B cell (primary cell): ENCODE results near the gene GLIS2. TPM values are rescaled to one million over a fixed set of nuclear protein-coding genes. Genes with fewer than 3 reads are reported as not detected.

ENCODE experiments used
- ATAC-seq: fragments of 200-7000 bp; cut with Tn5 transposase; one replicate; pipeline ENCODE4 v1.10.0; 2021; ENCODE audit warnings: low read depth, mild to moderate bottlenecking, moderate number of reproducible peaks, moderate library complexity
- CTCF ChIA-PET: fragments of 350-600 bp; sonication (Branson Sonifier 250); formaldehyde crosslinking; loops from one replicate; lab custom pipeline; 2021; ENCODE audit warnings: antibody characterized with exemption, inconsistent platforms; lab: Charles Lee
- POLR2A ChIA-PET: fragments of 350-600 bp; sonication (Branson Sonifier 250); formaldehyde crosslinking; loops from one replicate; lab custom pipeline; 2021; ENCODE audit warnings: antibody characterized with exemption; lab: Charles Lee
- DNase-seq: peaks from one replicate; pipeline ENCODE4 v3.0.0; 2013
- H2AFZ ChIP-seq: 2 replicates; pipeline ENCODE4 v1.6.1; 2012; ENCODE audit warnings: mild to moderate bottlenecking, low read depth, low read length; ENCODE audit not compliant: insufficient read depth, poor library complexity, severe bottlenecking
- H3K27ac ChIP-seq, 2 donors: 1 replicate in 1 of 2; 2 replicates in 1 of 2; pipeline ENCODE4 v1.5.1; 2012 to 2013; ENCODE audit warnings: low read length in 2 of 2, mild to moderate bottlenecking in 2 of 2, moderate library complexity in 1 of 2
- H3K27me3 ChIP-seq, 4 experiments: fragments of 200-600 bp in 1 of 4; sonication (generic) in 1 of 4; replicated peaks in 1 of 4; 1 replicate in 2 of 4; 2 replicates in 2 of 4; pipeline versions ENCODE4 v1.6.1 to v1.7.0; 2013 to 2016; ENCODE audit warnings: low read length in 3 of 4, mild to moderate bottlenecking in 2 of 4, mixed read lengths in 1 of 4, moderate library complexity in 1 of 4; ENCODE audit not compliant: insufficient read depth in 4 of 4, control insufficient read depth in 3 of 4; ENCODE audit errors: control extremely low read depth in 1 of 4
- H3K36me3 ChIP-seq, 2 experiments: replicated peaks in 1 of 2; 1 replicate in 1 of 2; 2 replicates in 1 of 2; pipeline versions ENCODE4 v1.6.1 to v1.7.1; 2013; ENCODE audit warnings: low read length in 1 of 2; ENCODE audit not compliant: insufficient read depth in 2 of 2, control insufficient read depth in 1 of 2; ENCODE audit errors: control extremely low read depth in 1 of 2, extremely low read depth in 1 of 2
- H3K4me1 ChIP-seq, 2 donors: fragments of 200-600 bp in 1 of 2; sonication (generic) in 1 of 2; 1 replicate in 1 of 2; 2 replicates in 1 of 2; pipeline versions ENCODE4 v1.5.1 to v1.6.1; 2013 to 2017; ENCODE audit warnings: low read length in 2 of 2; ENCODE audit not compliant: control insufficient read depth in 2 of 2, insufficient read depth in 2 of 2
- H3K4me2 ChIP-seq: replicated peaks from 2 replicates; pipeline ENCODE3; 2012; ENCODE audit warnings: mild to moderate bottlenecking, low read depth, low read length; ENCODE audit not compliant: poor library complexity, severe bottlenecking
- H3K4me3 ChIP-seq, 5 experiments: fragments of 200-600 bp in 1 of 5; sonication (generic) in 1 of 5; 1 replicate in 3 of 5; 2 replicates in 2 of 5; pipeline versions ENCODE4 v1.5.1 to v1.7.0; 2011 to 2016; ENCODE audit warnings: low read length in 4 of 5, mild to moderate bottlenecking in 4 of 5, low read depth in 2 of 5, control low read depth in 1 of 5, moderate library complexity in 1 of 5; ENCODE audit not compliant: insufficient read depth in 1 of 5; ENCODE audit errors: control extremely low read depth in 1 of 5, extremely low read depth in 1 of 5
- H3K79me2 ChIP-seq: fragments of 200-600 bp; sonication (generic); one replicate; pipeline ENCODE4 v1.6.0; 2016; ENCODE audit warnings: low read length; ENCODE audit not compliant: control insufficient read depth, insufficient read depth
- H3K9ac ChIP-seq: fragments of 200-600 bp; sonication (generic); 2 replicates; pipeline ENCODE4 v1.6.1; 2017; ENCODE audit warnings: mild to moderate bottlenecking, low read length, moderate library complexity
- H3K9me3 ChIP-seq, 3 donors: one replicate each; pipeline versions ENCODE4 v1.6.1 to v1.7.1; 2013; ENCODE audit warnings: low read length in 2 of 3; ENCODE audit not compliant: control insufficient read depth in 2 of 3, insufficient read depth in 1 of 3; ENCODE audit errors: control extremely low read depth in 1 of 3
- H4K20me1 ChIP-seq: 2 replicates; pipeline ENCODE4 v1.6.0; 2012; ENCODE audit warnings: mild to moderate bottlenecking, low read length; ENCODE audit not compliant: insufficient read depth, control insufficient read depth, poor library complexity, severe bottlenecking
- H3K27ac Mint-ChIP-seq: one replicate; pipeline ENCODE4 v1.8.0; 2021; ENCODE audit warnings: mixed read lengths
- H3K27me3 Mint-ChIP-seq: one replicate; pipeline ENCODE4 v1.8.0; 2021; ENCODE audit warnings: mixed read lengths
- H3K4me1 Mint-ChIP-seq: one replicate; pipeline ENCODE4 v1.8.0; 2021; ENCODE audit warnings: mixed read lengths
- H3K4me3 Mint-ChIP-seq: one replicate; pipeline ENCODE4 v1.8.0; 2021; ENCODE audit warnings: mixed read lengths
- H3K9me3 Mint-ChIP-seq: one replicate; pipeline ENCODE4 v1.8.0; 2022; ENCODE audit warnings: mixed read lengths; ENCODE audit not compliant: insufficient read depth
- CTCF ChIP-seq: fragments of 200-600 bp; IDR thresholded peaks from one replicate; pipeline ENCODE4 v1.8.0; 2022; ENCODE audit warnings: antibody characterized with exemption, mild to moderate bottlenecking
- EZH2 ChIP-seq: IDR thresholded peaks from 2 replicates; pipeline ENCODE4 v1.6.1; 2012; ENCODE audit warnings: borderline replicate concordance, low read depth, mild to moderate bottlenecking, moderate library complexity, low read length; ENCODE audit not compliant: insufficient read depth, poor library complexity, severe bottlenecking
- WGBS: methylation state at CpG from one replicate; pipeline ENCODE4 v1.1.5; 2013; ENCODE audit warnings: missing lambda C conversion rate; ENCODE audit not compliant: insufficient coverage; 5-methylcytosine and 5-hydroxymethylcytosine counted together
- intact Hi-C: fragments of 100-400 bp; cut with micrococcal nuclease; formaldehyde crosslinking; loops from one replicate; pipeline ENCODE4 v1.10.0; 2022
- polyA plus RNA-seq: library from polyadenylated mRNA; depleted of rRNA; stranded (reverse); fragments of >200 nt; gene quantifications from 2 replicates; pipeline ENCODE4 v1.2.3, GENCODE V29; 2012
- total RNA-seq, 2 donors: library from RNA; stranded (reverse); fragments of 120-200 nt in 1 of 2; gene quantifications; 1 replicate in 1 of 2; 2 replicates in 1 of 2; pipeline versions ENCODE4 v1.2.3 to v1.2.4, GENCODE V29; 2013 to 2022

GLIS2 gene
- total and polyA plus RNA-seq, 2 donors (not counting 1 experiment from before 2014, with no cell fraction given), result not detected

DNA sequence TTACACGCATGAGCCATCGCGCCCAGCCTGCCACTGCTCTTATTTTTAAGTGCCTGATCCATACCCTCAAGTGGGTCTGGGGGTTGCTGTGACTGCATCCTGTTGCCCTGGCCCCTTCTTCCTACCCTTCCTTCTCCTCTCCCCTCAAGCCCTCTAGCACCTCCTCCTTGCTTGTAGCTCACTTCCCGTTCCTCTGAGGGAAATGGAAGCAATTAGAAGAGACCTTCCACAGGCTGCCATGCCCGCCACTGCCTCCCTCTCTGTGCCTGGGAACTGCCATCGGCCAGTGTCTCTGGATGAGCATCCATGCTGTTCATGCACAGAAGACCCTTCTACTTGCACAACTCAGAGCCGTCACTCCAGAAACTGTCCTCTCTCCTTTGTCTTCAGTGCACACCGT is 32.4 kb upstream of the GLIS2 start:
- ChIA-PET CTCF (interaction anchor here (0.9 to 1.4 kb wide), 2 partner anchors 12 to 30 kb away, joined by 3 to 4 read pairs; no protein-coding TSS in a partner anchor), POLR2A (interaction anchor here (0.6 kb wide), 1 partner anchor 83 kb away, joined by 4 read pairs; no protein-coding TSS in a partner anchor)
- Histone ChIP-seq H3K27ac (no peak overlapping the region), H3K4me1 (peaks cover 5% of the 10 kb centered on the region in 2 donors), H3K4me3 (no peak overlapping the region), H3K79me2 (no peaks in the 10 kb centered on the region), H4K20me1 (no peaks in the 10 kb centered on the region), H3K36me3 (no peaks in the 10 kb centered on the region), H2AFZ (no peak overlapping the region), H3K9me3 (no peaks in the 10 kb centered on the region), H3K9ac (no peak overlapping the region), H3K27me3 (peaks cover 0 to 3% (median 0%) of the 10 kb centered on the region in 4 experiments), H3K4me2 (no peak overlapping the region)
- Mint-ChIP-seq H3K27me3 (peaks cover 12% of the 10 kb centered on the region), H3K4me3 (no peak overlapping the region), H3K27ac (no peak overlapping the region), H3K4me1 (peaks cover 5% of the 10 kb centered on the region), H3K9me3 (peaks cover 4% of the 10 kb centered on the region)
- ATAC-seq (no peak), DNase-seq (no peak)
- TF ChIP-seq EZH2 (no peak), CTCF (no peak)
- 86% methylated on average over 8 of the region's 8 CpGs for WGBS
- intact Hi-C loops, result no loop called here

GRCh38 chr16:4283939-4284338 is 31.9 kb upstream of the GLIS2 start:
- DNase-seq (no peak), ATAC-seq (no peak)
- H3K27me3 ChIP-seq, result peaks cover 0 to 3% (median 0%) of the 10 kb centered on the region in 4 experiments
- no peak overlapping the region for H3K4me2 ChIP-seq
- CTCF ChIA-PET, result interaction anchor here (0.9 to 1.4 kb wide), 2 partner anchors 12 to 30 kb away, joined by 3 to 4 read pairs; no protein-coding TSS in a partner anchor
- no peak overlapping the region for H3K27ac ChIP-seq
- H3K27ac Mint-ChIP-seq, result no peak overlapping the region
- no peaks in the 10 kb centered on the region for H4K20me1 ChIP-seq
- H3K4me3 Mint-ChIP-seq, result no peak overlapping the region
- H3K9me3 ChIP-seq, result no peaks in the 10 kb centered on the region
- peaks cover 4% of the 10 kb centered on the region for H3K9me3 Mint-ChIP-seq
- intact Hi-C loops, result no loop called here
- no peak overlapping the region for H2AFZ ChIP-seq
- H3K4me3 ChIP-seq, result no peak overlapping the region
- peaks cover 12% of the 10 kb centered on the region for H3K27me3 Mint-ChIP-seq
- H3K79me2 ChIP-seq, result no peaks in the 10 kb centered on the region
- H3K4me1 ChIP-seq, result peaks cover 7 to 8% of the 10 kb centered on the region in 2 donors
- H3K36me3 ChIP-seq, result no peaks in the 10 kb centered on the region
- 100% methylated on average over 1 of the region's 2 CpGs for WGBS
- POLR2A ChIA-PET, result no interaction called here
- peaks cover 6% of the 10 kb centered on the region for H3K4me1 Mint-ChIP-seq
- H3K9ac ChIP-seq, result no peak overlapping the region
- TF ChIP-seq CTCF (no peak), EZH2 (no peak)
